HG03060 (cell line): ENCODE measurements around the gene PARD3.

Source experiments
- ATAC-seq: cut with Tn5 transposase; IDR thresholded peaks from one replicate; pipeline ENCODE4 v1.9.1; 2021; ENCODE audit warnings: low read depth, moderate number of reproducible peaks; ENCODE audit not compliant: unreplicated experiment

PARD3 gene

DNA sequence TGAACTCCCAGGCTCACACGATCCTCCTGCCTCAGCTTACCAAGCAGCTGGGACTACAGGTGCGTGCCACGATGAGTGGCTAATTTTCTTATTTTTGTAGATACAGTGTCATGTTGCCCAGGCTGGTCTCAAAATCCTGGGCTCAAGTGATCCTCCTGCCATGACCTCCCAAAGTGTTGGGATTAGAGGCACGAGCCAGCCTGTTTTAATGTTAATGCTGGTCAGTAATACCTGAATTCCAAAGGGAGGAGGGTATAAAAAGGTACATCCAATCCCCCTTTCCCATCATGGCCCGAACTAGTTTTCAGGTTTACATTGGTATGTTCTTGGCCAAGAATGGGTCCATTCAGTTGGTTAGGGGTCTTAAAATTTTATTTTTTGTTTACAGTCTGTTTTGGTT lies 329.1 kb downstream of the PARD3 start:
- no peak for ATAC-seq

DNA sequence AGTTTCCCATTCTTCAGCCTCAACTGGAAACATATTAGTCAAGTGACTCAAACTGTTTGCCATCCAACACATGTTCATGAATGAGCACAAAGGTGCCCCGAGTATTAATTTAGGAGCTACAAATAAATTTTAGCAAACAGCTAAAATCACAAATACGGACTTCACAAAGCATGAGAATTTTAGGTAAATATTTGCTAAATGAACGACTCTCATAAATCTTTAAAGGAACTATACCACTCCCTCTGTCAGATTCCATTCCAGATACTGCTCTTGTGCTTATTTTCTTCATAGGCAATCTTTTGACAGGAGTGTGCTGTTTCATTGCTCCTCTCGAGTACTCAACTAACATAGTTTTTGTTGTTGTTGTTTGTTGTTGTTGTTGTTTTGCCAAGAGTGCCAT lies 330.9 kb downstream of the PARD3 start:
- no peak for ATAC-seq

GRCh38 chr10:34480345-34480744 lies 334.8 kb downstream of the PARD3 start:
- no peak for ATAC-seq

DNA sequence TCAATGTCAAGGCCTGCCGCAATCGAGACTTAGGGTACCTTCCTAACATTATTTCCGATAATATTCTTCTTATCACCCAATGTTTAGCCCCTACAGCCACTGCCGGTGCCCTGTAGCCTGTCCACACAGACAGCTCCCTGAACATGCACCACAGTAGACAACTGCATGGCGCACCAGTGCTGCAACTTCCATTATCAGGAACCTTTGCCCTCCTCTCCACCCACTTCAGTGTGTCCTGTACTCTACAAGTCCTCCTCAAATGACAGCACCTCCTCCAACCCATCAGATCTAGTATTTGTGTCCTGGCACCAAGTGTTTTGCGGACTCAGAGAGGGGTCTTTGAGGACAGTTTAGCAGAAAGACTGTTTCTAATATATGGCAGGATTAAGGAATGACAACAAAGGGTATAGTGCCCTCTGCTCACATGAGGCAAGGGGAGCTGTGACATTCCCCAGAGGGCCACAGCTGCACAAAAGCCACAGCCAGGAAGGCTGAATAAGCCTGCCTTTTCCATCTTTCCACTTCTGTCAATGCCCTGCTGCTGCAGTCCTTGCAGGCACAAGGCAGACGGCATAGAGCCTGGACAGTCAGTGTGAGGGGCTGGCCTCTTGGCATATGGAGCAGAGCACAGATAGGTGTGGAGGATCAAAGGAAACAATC lies 335.4 kb downstream of the PARD3 start:
- ATAC-seq: no peak

- ATAC-seq: no peak
These were observed 337.8 kb downstream of the PARD3 start for GRCh38 chr10:34477249-34477648.

GRCh38 chr10:34476608-34477007 lies 338.5 kb downstream of the PARD3 start:
- ATAC-seq: no peak

GRCh38 chr10:34475786-34476185 lies 339.3 kb downstream of the PARD3 start:
- ATAC-seq: no peak

GRCh38 chr10:34475274-34475646 lies 339.8 kb downstream of the PARD3 start:
- no peak for ATAC-seq

GRCh38 chr10:34474555-34475273 lies 340.4 kb downstream of the PARD3 start:
- ATAC-seq: no peak

DNA sequence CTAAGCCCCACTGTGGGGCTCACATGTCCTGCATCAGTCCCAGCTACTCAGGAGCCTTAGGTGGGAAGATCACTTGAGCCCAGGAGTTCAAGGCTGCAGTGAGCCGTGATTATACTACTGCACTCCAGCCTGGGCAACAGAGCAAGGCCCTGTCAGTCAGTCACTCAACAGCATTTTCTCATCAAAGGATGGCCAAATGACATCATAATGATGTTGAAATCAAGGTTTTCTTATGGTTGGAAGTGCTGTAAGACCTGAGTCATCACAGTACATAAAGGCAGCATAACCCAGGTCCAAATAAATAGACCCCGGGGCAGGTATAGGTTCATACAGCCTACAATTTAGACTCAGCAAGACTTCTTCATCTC lies 341.1 kb downstream of the PARD3 start:
- no peak for ATAC-seq

DNA sequence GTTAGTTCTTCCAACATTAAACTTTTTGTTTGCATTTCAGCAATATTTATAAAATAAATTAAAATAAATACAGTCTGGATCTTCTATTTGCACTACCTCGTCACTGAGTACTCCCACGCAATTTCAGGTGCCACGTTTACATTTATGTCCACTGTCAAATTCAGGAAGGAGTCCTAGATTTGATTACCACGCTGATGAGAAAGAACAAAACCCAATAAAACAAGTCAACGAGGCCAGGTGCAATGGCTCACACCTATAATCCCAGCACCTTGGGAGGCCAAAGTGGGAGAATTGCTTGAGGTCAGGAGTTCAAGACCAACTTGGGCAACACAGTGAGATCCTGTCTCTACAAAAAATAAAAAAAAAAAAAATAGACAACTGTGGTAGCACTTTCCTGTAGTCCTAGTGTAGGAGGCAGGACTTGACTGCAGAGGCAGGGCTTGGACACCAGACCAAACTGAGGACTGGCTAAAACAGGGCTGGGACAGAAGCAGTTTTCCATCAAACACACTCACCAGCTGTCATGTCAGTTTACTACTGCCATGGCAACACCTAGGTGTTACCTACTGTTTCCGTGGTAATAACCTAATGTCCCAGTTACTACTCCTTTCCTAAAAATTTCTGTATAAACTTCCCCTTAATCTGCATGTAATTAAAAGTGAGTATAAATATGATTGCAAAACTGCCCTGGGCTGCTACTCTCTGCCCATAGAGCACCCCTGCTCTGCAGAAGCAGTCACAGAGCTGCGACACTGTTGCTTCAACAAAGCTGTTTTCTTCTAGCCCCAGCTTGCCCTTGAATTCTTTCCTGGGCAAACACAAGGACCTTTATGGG lies 341.7 kb downstream of the PARD3 start:
- no peak for ATAC-seq

GRCh38 chr10:34470307-34470706 lies 344.8 kb downstream of the PARD3 start:
- ATAC-seq: no peak

DNA sequence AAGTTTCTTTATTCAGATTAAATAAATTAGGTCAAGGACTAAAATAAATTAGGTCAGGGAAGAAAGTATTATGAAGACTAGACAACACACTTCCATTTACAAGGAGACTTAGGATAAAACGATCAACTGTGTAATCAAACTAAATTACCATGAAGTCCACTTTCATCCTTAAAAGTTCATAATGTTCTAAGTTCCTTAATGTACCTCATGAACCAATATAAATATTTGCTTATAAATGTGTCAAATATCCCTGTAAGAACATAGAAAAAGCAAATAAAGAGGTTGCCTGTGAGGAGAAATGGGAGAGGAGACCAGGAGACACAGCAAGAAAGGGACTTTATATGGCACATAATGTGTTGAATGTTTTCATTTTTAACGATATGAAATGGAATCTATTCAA lies 345.6 kb downstream of the PARD3 start:
- ATAC-seq: no peak

- ATAC-seq: no peak
These were observed 347.2 kb downstream of the PARD3 start for GRCh38 chr10:34467902-34468301.

DNA sequence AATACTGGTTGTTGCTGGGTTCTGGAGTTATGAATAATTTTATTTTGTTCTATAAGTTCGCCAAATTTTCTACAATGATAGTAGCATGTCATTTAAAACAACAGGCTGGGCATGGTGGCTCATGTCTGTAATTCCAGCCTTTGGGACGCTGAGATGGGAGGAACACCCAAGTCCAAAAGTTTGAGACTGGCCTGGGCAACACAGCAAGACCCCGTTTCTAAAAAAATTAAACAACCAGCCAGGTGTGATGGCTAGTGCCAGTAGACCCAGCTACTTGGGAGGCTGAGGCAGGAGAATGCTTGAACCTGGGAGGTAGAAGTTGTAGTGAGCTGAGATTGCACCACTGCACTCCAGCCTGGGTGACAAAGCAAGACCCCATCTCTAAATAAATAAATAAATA lies 347.7 kb downstream of the PARD3 start:
- ATAC-seq: no peak

DNA sequence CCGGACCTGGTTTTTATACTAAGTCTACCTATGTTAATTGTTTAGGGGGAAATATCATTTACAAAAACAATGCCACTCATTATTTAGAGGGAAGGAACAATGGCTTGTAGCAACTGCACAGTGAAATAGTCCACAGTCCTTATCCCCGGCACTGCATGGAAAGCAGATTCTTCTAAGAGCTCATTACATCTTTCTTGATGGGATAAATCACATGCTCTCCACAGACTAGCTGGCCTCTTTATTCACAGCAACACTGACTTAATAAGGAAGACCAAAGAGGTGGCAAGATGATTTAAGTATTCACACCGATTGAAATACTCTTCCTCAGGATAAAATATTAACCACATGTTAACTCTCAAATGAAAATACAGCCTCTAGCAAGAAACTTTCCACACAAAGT lies 349.4 kb downstream of the PARD3 start:
- ATAC-seq: no peak

GRCh38 chr10:34464591-34464990 lies 350.5 kb downstream of the PARD3 start:
- ATAC-seq: no peak

DNA sequence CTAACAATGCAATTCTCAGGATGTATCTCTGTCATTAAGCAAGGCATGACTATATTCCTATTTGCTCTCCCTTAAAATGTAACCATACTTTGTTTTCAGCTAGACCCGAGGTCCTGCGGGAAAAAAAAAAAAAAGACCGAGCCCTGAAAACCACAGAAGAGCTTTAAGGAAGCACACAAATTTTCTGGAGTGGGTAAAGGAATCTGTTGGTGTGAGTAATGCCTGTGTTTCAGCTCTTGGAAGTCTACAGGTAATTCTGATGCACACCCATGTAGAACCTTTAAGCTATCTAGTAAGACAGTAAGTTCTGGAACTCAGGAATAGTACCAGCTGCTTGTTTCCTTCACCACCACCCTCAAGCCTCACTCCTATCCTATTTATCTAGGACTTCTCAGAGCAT lies 351.1 kb downstream of the PARD3 start:
- ATAC-seq: no peak

DNA sequence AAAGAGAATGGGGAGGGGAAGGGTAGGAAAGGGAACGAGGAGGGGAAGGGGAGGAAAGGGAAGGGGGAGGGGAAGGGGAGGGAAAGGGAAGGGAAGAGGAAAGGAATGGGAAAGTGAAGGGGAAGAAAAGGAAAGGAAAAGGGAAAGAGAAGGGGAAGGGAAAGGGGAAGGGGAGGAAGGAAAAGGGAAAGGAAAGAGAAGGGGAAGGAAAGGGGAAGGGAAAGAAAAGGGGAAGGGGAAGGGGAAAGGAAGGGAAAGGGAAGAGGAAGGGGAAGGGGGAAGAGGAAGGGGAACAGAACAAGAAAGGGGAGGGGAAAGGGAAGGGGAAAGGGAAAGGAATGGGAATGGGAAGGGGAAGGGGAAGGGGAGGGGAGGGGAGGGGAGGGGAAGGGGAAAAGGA lies 352.1 kb downstream of the PARD3 start:
- ATAC-seq: no peak

DNA sequence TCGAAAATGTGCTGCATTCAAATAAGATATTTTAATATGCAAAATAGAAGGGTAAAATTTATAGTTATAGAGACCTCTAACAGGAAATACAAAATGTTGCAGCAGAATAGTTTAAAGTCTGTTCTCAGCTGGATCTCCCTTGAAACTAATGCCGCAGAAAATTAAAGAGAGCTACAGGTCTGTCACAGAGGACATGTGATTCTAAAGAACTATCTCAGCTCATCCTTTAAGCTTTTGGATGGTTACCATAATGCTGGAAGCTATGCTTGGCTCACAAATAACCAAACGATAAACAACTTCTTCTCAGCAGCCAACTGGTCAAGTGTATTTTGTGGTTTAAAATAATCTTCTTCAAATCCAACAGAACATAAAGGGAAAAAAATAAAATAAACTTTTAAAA lies 353.0 kb downstream of the PARD3 start:
- ATAC-seq: no peak

DNA sequence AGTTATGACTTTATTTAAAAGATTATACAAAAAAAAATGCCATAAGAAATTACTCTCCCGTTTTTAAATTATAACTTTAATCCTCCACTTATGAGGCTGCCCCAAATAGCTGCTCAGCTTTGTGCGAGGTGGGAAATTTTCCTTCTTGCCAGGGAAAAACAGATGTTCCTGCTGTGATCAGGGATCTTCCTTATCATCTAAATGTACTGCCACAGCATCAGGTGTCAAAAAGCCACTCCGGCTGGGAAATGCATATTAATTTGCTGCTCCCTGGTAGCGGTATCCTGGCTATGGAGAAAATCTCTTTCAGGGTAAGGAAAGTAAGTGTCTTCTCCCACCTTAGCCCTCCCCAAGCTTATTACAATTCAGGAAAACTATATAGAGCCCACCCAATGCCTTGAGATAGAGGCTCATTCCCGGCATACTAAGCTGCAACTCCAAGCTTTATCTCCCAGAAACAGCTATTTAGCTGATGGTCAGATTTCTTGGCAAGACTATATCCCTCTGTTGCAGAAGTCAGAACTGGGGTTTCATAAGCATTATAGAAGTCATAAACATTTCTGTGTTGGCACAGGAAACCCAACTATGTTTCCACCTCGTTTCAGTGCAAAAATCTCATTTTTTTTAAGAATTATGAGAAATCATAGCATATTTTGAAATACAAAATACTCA lies 360.4 kb downstream of the PARD3 start:
- ATAC-seq: no peak
